HL-60/S4 (cell line): ENCODE results near the gene KRTAP5-4.
"Not testable (repeated sequence)": the region's sequence is repeated elsewhere in the genome, so short reads cannot be mapped to it uniquely, and the experiment has no call there.

Experiments
- in situ Hi-C: fragments of 300-500 bp; cut with MboI; formaldehyde crosslinking; loops from 2 replicates; pipeline ENCODE4 v1.14.3; 2022; ENCODE audit warnings: low sequenced_read_pairs

The KRTAP5-4 gene

GRCh38 chr11:1604181-1604580, 17.8 kb downstream of the KRTAP5-4 start:
- in situ Hi-C loops: no loop called here

GRCh38 chr11:1603629-1604028, 18.3 kb downstream of the KRTAP5-4 start:
- in situ Hi-C loops: no loop called here

GRCh38 chr11:1601663-1602062, 20.3 kb downstream of the KRTAP5-4 start:
- in situ Hi-C loops: not testable (repeated sequence)

GRCh38 chr11:1600626-1601025, 21.3 kb downstream of the KRTAP5-4 start:
- in situ Hi-C loops: no loop called here

- in situ Hi-C loops: no loop called here
These were observed 23.1 kb downstream of the KRTAP5-4 start for GRCh38 chr11:1598816-1599215.

GRCh38 chr11:1598406-1598805, 23.5 kb downstream of the KRTAP5-4 start:
- in situ Hi-C loops: not testable (repeated sequence)

GRCh38 chr11:1597994-1598380, 24.0 kb downstream of the KRTAP5-4 start, which contains the start of gene KRTAP5-2:
Gene KRTAP5-2 (minus strand): TSS chr11:1598294. CDS start chr11:1598250, 44 bp downstream.
- in situ Hi-C loops: no loop called here

GRCh38 chr11:1597331-1597993, 24.5 kb downstream of the KRTAP5-4 start:
- in situ Hi-C loops: no loop called here

- in situ Hi-C loops: not testable (repeated sequence)
These were observed 25.3 kb downstream of the KRTAP5-4 start for GRCh38 chr11:1596576-1597121.

GRCh38 chr11:1595994-1596575, 25.9 kb downstream of the KRTAP5-4 start:
- in situ Hi-C loops: not testable (repeated sequence)

GRCh38 chr11:1592628-1593027, 29.3 kb downstream of the KRTAP5-4 start:
- in situ Hi-C loops: no loop called here

- in situ Hi-C loops: no loop called here
These were observed 31.9 kb downstream of the KRTAP5-4 start for GRCh38 chr11:1589996-1590395.

GRCh38 chr11:1589191-1589963, 32.6 kb downstream of the KRTAP5-4 start:
- in situ Hi-C loops: not testable (repeated sequence)

GRCh38 chr11:1586699-1587098, 35.2 kb downstream of the KRTAP5-4 start:
- in situ Hi-C loops: no loop called here

- in situ Hi-C loops: not testable (repeated sequence)
These were observed 37.1 kb downstream of the KRTAP5-4 start, which contains the start of gene KRTAP5-1 for GRCh38 chr11:1584661-1585370. Gene KRTAP5-1 (minus strand): TSS chr11:1585283. CDS start chr11:1585249, 34 bp downstream.

GRCh38 chr11:1582909-1583308, 39.0 kb downstream of the KRTAP5-4 start:
- in situ Hi-C loops: not testable (repeated sequence)

- in situ Hi-C loops: no loop called here
These were observed 40.0 kb downstream of the KRTAP5-4 start for GRCh38 chr11:1581976-1582375.

GRCh38 chr11:1576825-1577224, 45.1 kb downstream of the KRTAP5-4 start:
- in situ Hi-C loops: no loop called here

GRCh38 chr11:1575756-1576155, 46.2 kb downstream of the KRTAP5-4 start:
- in situ Hi-C loops: not testable (repeated sequence)

- in situ Hi-C loops: no loop called here
These were observed 47.0 kb downstream of the KRTAP5-4 start for GRCh38 chr11:1574933-1575242.
